NB4 (cell line): ENCODE results near the gene ACAD11.

Experiments used
- CTCF ChIP-seq: IDR thresholded peaks from one replicate; pipeline ENCODE4 v1.5.1; 2012; ENCODE audit warnings: low read depth, low read length
- MYC ChIP-seq: IDR thresholded peaks from 2 replicates; pipeline ENCODE4 v1.6.1; 2011; ENCODE audit warnings: low read depth, low read length
- POLR2A ChIP-seq: IDR thresholded peaks from 2 replicates; pipeline ENCODE4 v1.6.1; 2011; ENCODE audit warnings: mild to moderate bottlenecking; ENCODE audit not compliant: insufficient read length; ENCODE audit errors: extremely low read depth

- no peak for TF ChIP-seq MYC
- no peak for TF ChIP-seq CTCF
- no peak for TF ChIP-seq POLR2A
These were observed 34.8 kb downstream of the ACAD11 start for GRCh38 chr3:132624790-132625189.
